Activated CD4-positive, alpha-beta T cell treated with anti-CD3 and anti-CD28 coated beads, Interleukin-2, amount 10 ng/mL, durations not matched to agents 7 days and 5 days (primary cell): ENCODE measurements around the gene NAT9. TPM values are rescaled to one million over a fixed set of nuclear protein-coding genes. Genes with fewer than 3 reads are reported as not detected.

Source experiments
- CTCF ChIA-PET: fragments of 350-600 bp; sonication (Branson Sonifier 250); formaldehyde crosslinking; loops from one replicate; lab custom pipeline; 2021; ENCODE audit warnings: antibody characterized with exemption; lab: Charles Lee
- POLR2A ChIA-PET: fragments of 350-600 bp; sonication (Branson Sonifier 250); formaldehyde crosslinking; loops from one replicate; lab custom pipeline; 2021; ENCODE audit warnings: antibody characterized with exemption; lab: Charles Lee
- DNase-seq: peaks from one replicate; pipeline ENCODE4 v3.0.0-alpha.2; 2020
- H3K27ac Mint-ChIP-seq: one replicate; pipeline ENCODE4 v1.8.0; 2021; ENCODE audit warnings: mild to moderate bottlenecking, moderate library complexity, mixed read lengths
- H3K27me3 Mint-ChIP-seq: one replicate; pipeline ENCODE4 v1.8.0; 2021; ENCODE audit warnings: mixed read lengths
- H3K36me3 Mint-ChIP-seq: one replicate; pipeline ENCODE4 v1.8.0; 2021; ENCODE audit warnings: low read depth, mixed read lengths
- H3K4me1 Mint-ChIP-seq: one replicate; pipeline ENCODE4 v1.8.0; 2021; ENCODE audit warnings: mixed read lengths
- H3K4me3 Mint-ChIP-seq: one replicate; pipeline ENCODE4 v1.8.0; 2021; ENCODE audit warnings: mild to moderate bottlenecking, moderate library complexity, mixed read lengths
- H3K9me3 Mint-ChIP-seq: one replicate; pipeline ENCODE4 v1.8.0; 2021; ENCODE audit warnings: mixed read lengths
- total RNA-seq, 2 experiments: library from RNA; stranded (reverse); gene quantifications; one replicate each; pipeline ENCODE4 v1.2.3, GENCODE V29; 2021

Gene NAT9, protein sequence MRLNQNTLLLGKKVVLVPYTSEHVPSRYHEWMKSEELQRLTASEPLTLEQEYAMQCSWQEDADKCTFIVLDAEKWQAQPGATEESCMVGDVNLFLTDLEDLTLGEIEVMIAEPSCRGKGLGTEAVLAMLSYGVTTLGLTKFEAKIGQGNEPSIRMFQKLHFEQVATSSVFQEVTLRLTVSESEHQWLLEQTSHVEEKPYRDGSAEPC
- 10 to 100 TPM; 28.6 to 34.4 TPM for total RNA-seq

DNA sequence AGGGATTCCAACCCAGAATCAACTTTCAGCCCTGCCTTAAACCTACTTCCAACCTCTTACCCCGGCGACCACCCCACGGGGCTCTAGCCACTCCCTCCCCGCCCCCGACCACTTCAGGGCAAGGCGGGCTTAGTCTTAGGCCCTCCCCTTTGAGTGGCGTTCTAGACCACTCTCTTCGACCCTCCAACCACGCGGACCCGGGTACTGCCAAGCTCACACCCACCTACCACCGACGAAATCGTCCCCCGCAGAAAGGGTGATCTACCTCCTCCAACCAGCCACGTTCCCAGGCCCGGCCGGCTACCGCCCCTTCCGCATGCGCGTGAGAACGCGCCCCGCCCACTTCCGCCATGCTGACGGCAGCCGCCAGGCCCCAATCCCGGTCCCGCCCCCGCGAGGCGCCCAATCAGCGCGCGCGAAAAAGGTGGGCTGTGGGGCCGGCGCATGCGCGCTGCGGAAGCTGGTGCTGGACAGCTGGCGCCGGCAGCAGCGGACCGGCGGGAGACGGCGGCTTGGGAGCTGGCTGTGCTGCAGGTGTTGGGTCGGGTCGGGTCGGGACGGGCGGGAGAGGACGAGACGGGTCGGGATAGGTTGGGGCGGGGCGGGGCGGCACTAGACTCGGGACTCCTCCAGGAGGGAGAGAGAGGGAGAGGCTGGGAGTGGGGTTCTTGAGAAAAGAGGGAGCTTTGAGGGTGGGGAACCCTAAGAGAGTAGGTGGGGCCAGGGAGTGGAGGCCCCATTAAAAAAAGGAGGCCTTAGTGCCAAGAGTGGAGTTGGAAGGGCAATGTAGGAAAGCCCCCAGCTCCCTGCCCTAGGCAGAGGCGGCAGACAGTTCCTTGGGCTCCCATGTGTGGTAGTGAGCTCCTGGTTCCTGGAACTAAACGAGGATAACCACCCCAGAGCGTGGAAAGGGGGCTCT, at the start of gene NAT9:
NAT9 (minus strand) TSS at position 302 of the 919 bp plus-strand sequence. CDS start 647 bp downstream, outside the sequence.
- peak; percentile 98 for DNase-seq
- Mint-ChIP-seq H3K4me3 (peak within 1 kb of the TSS; percentile 98), H3K9me3 (no peaks in the 10 kb centered on the region), H3K4me1 (peaks cover 74% of the 10 kb centered on the region), H3K36me3 (peaks cover 45% of the 10 kb centered on the region), H3K27me3 (no peaks in the 10 kb centered on the region), H3K27ac (peak within 1 kb of the TSS; percentile 90)
- ChIA-PET CTCF (interaction anchor here (0.7 to 5.4 kb wide), 11 partner anchors 9 to 119 kb away, joined by 3 to 34 read pairs (median 6); partner anchors contain the start of gene RAB37), POLR2A (no interaction called here)

DNA sequence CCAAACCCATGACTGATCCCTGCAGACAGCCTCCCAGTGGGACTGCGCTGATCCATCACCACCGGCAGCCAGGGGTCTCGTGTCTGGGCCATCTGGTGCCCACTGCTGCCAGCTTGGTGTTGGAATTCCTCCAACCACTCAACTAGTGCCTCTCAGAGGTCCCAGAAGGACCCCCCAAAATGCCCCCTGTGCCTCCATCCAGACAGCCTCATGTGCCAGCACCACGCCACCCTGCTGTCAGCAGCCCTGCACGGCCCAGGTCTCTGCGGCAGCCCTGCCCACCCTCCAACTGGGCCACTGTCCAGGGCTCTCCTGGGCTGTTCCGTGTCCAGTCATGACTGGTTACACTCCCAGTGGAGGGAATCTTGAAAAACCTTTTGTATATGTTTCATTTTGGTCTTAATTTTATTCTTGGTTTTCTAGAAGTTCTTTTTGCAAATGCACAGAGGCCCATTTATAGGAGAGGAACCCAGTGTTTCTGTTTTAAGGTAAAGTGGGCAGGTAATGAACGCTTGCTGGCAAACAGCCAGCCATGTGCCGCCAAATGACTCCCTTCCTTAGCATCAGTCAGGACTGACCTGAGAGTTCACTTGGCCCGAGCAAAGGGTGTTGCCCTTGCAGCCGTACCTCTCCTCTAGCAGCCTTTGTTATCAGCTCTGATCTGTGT, 48.9 kb upstream of the NAT9 start:
- ChIA-PET POLR2A (no interaction called here), CTCF (interaction anchor here (1.2 to 1.6 kb wide), 2 partner anchors 8 to 18 kb away, joined by 3 to 6 read pairs; no protein-coding TSS in a partner anchor)
- H3K36me3 Mint-ChIP-seq, result no peaks in the 10 kb centered on the region
- DNase-seq, result no peak
- no peak overlapping the region for H3K27ac Mint-ChIP-seq
- H3K9me3 Mint-ChIP-seq, result no peaks in the 10 kb centered on the region
- H3K4me3 Mint-ChIP-seq, result no peak overlapping the region
- H3K4me1 Mint-ChIP-seq, result no peaks in the 10 kb centered on the region
- H3K27me3 Mint-ChIP-seq, result no peaks in the 10 kb centered on the region

DNA sequence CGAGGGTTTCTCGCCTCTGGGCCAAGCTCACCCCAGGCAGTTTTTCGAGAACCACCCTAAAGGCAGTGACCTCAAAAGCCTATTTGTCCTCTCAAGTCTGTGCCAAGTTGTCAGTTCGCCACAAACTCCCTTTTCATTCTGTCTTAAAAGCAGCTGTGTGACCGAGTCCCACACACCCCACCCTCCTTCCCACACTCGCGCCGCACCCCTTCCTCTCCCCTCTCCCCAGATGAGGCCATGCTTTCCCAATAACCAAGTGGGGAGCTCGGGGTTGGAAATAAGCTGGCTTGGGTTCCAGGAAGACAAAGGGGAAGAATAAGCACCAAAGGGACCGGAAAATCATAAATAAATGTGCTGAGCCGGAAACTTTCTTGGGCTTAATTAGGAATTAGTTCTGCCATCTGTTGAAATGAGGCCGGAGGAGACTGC, 46.8 kb upstream of the NAT9 start:
- H3K27me3 Mint-ChIP-seq, result no peaks in the 10 kb centered on the region
- peaks cover 2% of the 10 kb centered on the region for H3K36me3 Mint-ChIP-seq
- no peaks in the 10 kb centered on the region for H3K4me1 Mint-ChIP-seq
- no peak overlapping the region for H3K4me3 Mint-ChIP-seq
- ChIA-PET POLR2A (no interaction called here), CTCF (no interaction called here)
- no peak overlapping the region for H3K27ac Mint-ChIP-seq
- no peaks in the 10 kb centered on the region for H3K9me3 Mint-ChIP-seq
- DNase-seq, result no peak

DNA sequence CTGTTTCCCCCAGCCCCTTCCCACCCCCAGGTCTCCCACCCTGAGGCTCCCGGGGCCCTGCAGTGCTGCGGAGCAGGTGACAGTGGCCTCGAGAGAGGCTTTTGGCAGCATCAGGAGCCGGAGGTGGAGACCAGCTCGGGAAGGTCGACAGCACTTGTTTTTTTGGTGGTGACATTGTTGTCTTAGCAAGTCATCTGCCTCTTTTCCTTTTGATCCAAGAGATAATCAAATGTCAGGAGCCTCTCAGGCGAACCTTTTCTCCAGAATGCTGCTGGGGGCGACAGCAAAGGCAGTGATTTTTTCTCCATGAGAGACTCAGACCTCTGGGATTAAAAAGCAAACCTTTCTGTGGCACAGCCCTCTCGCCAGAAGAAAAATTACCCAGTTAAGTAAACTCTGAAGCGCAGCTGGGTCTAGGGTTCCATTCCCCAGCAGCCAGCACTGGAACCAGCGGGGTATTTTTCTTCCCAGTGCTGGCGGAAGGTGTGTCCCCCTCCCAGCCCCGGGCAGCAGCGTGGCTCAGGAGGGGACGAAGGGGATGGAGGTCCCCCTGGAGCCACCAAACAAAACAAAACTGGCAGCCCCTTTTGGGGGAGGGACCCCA, 46.3 kb upstream of the NAT9 start:
- POLR2A ChIA-PET, result no interaction called here
- Mint-ChIP-seq H3K4me1 (no peaks in the 10 kb centered on the region), H3K27me3 (no peaks in the 10 kb centered on the region), H3K4me3 (no peak overlapping the region), H3K9me3 (no peaks in the 10 kb centered on the region), H3K36me3 (peaks cover 2% of the 10 kb centered on the region), H3K27ac (no peak overlapping the region)
- no peak for DNase-seq
- CTCF ChIA-PET, result interaction anchor here (1.7 kb wide), 1 partner anchor 16 kb away, joined by 4 read pairs; no protein-coding TSS in a partner anchor

DNA sequence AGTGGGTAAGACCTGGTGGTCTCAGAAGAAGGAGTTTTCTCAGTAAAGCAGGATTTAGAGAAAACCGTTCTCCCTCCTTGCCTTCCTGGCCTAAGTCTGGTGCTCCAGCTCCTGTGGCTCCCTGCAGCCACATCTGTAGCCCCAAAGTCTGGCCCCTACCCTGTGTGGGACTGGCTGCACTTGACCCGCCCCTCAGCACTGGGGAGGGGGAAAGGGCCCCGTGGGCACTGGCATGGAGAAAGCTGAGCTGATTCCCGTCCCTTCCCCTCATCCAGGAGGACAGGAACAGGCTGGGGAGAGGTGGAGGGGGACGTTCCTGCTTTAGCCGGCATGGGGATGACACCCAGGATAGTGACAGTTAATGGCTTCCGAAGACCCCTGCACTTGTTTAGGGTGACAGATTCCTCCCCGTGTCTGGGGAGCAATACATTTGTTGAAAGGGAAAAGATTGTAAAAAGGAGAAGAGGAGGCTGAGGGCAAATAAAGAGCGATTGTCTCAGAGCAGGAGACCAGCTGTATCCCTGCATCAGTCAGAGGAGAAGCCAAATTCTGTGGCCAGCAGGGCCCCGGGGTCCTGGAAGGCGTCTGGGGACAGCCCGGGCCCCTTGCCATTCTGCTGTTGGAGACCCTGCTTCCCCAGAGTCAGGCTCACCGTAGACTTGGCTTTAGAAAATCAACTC, 45.6 kb upstream of the NAT9 start:
- Mint-ChIP-seq H3K4me1 (no peaks in the 10 kb centered on the region), H3K36me3 (peaks cover 2% of the 10 kb centered on the region), H3K4me3 (no peak overlapping the region), H3K9me3 (no peaks in the 10 kb centered on the region), H3K27ac (no peak overlapping the region), H3K27me3 (no peaks in the 10 kb centered on the region)
- DNase-seq, result no peak
- POLR2A ChIA-PET, result interaction anchor here (0.7 kb wide), 1 partner anchor 642 kb away, joined by 3 read pairs; no protein-coding TSS in a partner anchor
- CTCF ChIA-PET, result interaction anchor here (1.7 kb wide), 1 partner anchor 16 kb away, joined by 4 read pairs; no protein-coding TSS in a partner anchor

DNA sequence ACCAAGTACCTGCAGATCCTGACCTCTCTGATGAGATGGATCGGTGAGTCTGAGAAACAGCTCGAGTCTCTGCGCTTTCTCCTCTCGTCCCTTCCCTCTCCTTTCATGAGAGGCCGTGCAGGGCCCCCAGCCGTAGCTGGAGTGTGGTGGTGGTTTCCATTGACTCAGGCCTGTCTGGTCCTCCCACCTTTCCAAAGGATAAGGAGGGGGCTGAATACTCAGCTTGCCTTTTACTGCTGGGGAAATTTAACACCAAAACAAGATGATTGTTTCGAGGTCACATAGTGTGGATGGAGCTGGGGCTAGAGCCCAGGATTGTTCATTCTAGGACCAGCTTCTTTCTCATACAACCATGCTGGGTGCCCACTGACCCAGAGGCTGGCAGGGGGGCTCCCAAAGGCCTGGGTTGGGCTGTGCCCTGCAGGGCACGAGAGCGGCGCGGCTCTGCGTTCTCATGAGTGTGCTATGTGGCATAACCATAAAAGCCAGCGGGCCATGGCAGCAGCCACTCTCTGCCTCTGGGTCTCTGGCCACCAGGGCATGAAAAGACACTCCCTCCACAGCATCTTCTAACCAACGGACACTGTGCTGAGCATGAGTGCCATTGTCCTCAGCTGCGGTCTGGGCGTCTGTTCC, 43.8 kb upstream of the NAT9 start:
- ChIA-PET CTCF (interaction anchor here (1.0 to 1.4 kb wide), 4 partner anchors 24 to 163 kb away, joined by 3 to 8 read pairs (median 4); no protein-coding TSS in a partner anchor), POLR2A (interaction anchor here (0.6 kb wide), 1 partner anchor 49 kb away, joined by 3 read pairs; no protein-coding TSS in a partner anchor)
- H3K9me3 Mint-ChIP-seq, result no peaks in the 10 kb centered on the region
- no peaks in the 10 kb centered on the region for H3K27me3 Mint-ChIP-seq
- no peak overlapping the region for H3K4me3 Mint-ChIP-seq
- no peak for DNase-seq
- no peak overlapping the region for H3K27ac Mint-ChIP-seq
- peaks cover 2% of the 10 kb centered on the region for H3K36me3 Mint-ChIP-seq
- H3K4me1 Mint-ChIP-seq, result peaks cover 10% of the 10 kb centered on the region

DNA sequence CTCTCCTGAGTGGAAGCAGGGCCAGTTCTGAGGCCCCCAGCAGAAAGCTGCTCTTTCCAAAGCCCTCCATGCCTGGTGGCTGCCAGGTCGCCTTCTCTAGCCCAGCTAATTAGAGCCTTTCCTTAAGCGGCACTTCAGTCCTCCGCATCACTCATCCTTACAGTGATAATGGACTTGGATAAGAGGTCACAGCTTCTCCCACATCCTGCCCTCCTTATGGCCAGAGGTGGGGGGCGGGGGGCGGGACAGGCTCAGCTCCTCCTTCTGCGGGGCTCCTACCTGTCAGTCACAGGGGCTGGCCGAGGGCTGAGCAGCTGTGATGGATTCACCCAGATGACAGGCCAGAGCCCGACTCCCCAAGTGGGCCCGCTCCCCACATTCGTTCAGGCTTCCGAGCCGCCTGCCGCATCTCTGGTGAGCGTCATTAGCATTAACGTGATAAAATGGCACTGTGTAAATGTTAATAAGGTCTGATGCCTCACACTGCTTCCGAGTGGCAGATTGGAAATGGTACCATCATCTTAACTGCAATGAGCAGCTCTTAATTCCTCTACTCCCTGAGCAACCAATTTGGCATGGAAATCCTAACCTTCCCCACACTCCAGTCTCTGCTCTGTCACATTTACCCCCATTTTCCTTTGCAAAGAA, 42.3 kb upstream of the NAT9 start:
- Mint-ChIP-seq H3K9me3 (no peaks in the 10 kb centered on the region), H3K27me3 (no peaks in the 10 kb centered on the region), H3K27ac (no peak overlapping the region), H3K4me1 (peaks cover 13% of the 10 kb centered on the region), H3K36me3 (peaks cover 2% of the 10 kb centered on the region), H3K4me3 (no peak overlapping the region)
- DNase-seq, result no peak
- POLR2A ChIA-PET, result no interaction called here
- CTCF ChIA-PET, result interaction anchor here (0.5 to 0.6 kb wide), 2 partner anchors 108 to 384 kb away, joined by 3 to 4 read pairs; no protein-coding TSS in a partner anchor

DNA sequence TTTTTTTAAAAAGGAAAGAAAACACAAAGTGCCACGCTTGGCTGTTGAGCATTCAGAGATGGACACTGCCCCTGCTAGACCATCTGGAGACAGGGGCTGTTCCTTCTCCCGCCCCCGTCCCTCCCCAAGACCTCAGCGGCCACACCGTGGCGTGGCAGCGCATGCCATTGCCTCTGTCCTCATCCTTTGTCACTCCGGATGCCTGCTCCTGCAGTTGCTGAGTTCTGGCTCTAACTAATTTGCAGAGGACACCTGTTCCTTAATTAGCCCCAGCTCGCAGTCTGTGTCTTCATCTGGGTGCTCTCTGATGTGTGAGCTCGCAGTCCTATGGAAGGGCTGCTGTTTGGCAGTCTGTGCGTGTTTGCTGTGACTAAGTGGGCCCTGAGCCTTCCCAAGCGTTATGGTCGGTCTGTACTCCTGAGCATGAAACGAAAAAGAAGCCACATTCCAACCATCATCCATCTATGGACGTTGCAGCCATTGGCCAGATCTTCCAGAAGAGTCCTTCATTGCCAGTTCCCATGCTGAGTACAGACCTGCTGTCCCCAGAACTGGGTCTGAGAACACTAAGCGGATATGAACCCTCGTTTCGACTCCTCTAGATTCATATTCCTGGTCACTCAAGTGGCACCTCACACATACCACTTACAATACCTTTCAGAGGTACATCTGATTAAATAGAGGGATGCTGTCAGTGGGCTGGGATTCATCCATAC, 40.9 kb upstream of the NAT9 start:
- Mint-ChIP-seq H3K9me3 (no peaks in the 10 kb centered on the region), H3K4me1 (peaks cover 13% of the 10 kb centered on the region), H3K4me3 (no peak overlapping the region), H3K36me3 (peaks cover 2% of the 10 kb centered on the region), H3K27me3 (no peaks in the 10 kb centered on the region), H3K27ac (no peak overlapping the region)
- ChIA-PET POLR2A (no interaction called here), CTCF (no interaction called here)
- no peak for DNase-seq

DNA sequence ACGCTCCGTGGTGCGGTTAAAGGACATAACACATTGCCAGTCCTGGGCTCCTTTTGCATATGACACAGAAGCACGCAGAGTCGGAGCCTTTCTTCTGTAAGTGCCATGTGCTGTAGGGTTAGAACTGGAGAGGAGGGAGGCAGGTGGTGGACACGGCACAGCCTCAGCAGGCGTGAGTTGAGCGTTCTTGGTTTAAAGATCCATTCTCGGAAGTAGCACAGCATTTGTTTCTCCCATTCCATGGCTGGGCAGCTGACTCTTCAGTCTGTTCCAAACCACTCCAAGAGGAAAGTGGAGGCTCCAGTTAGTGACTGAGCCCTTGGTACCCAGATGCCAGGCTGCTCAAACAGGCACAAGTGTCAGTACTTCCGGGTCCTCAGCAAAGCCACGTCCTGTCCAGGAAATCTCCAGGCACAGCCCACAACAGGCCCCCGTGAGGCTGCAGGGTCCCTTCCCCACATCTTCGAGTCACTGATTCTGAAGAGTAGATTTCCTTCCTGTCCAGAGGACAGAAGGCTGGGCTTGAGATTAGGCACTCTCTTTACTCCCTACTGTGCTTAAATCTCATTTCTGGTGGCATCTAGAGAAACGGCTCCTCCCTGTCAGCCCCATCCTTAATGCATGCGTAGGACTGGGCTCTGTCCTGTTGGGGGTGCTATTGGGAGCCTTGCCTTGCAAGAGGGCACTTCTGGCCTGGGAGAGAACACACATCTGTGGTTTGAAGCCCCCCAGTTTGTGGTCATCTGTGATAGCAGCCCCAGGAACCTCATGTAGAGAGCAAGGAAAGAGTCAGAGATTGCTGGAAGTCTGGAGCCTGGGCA, 39.6 kb upstream of the NAT9 start:
- POLR2A ChIA-PET, result no interaction called here
- no peaks in the 10 kb centered on the region for H3K27me3 Mint-ChIP-seq

DNA sequence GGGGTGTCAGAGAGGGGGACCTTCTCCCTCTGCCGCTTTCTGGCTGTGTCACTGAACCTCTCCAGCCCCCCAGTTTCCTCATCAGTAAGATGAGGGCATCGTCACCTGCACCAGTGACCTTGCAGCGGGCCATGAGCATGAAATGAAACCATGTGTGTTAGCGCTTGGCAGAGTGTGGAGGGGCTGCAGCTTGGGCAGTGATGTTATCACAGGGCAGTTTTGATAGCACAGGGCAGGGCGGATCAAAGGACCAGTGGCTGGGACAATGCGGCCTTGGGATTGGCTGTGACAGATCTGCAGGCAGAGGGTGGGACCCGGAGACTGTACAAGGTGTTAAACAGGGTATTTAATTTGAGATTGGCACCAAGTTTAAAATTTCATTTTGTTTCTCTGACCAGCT, 38.9 kb upstream of the NAT9 start:
- POLR2A ChIA-PET, result no interaction called here
- Mint-ChIP-seq H3K4me3 (no peak overlapping the region), H3K27me3 (no peaks in the 10 kb centered on the region), H3K4me1 (peaks cover 13% of the 10 kb centered on the region), H3K9me3 (no peaks in the 10 kb centered on the region), H3K36me3 (peaks cover 2% of the 10 kb centered on the region), H3K27ac (no peak overlapping the region)
- CTCF ChIA-PET, result no interaction called here
- DNase-seq, result no peak

More for the DNA sequence above, 39.6 kb upstream of the NAT9 start:
- peaks cover 2% of the 10 kb centered on the region for H3K36me3 Mint-ChIP-seq
- H3K4me1 Mint-ChIP-seq, result peaks cover 13% of the 10 kb centered on the region
- H3K9me3 Mint-ChIP-seq, result no peaks in the 10 kb centered on the region
- no peak overlapping the region for H3K4me3 Mint-ChIP-seq
- no peak for DNase-seq
- H3K27ac Mint-ChIP-seq, result no peak overlapping the region
- CTCF ChIA-PET, result interaction anchor here (0.7 kb wide), 1 partner anchor 1880 kb away, joined by 4 read pairs; no protein-coding TSS in a partner anchor
